Measurements from ENCODE around the gene BLACAT1.
"Not testable (repeated sequence)": the region's sequence is repeated elsewhere in the genome, so short reads cannot be mapped to it uniquely, and the experiment has no call there.

The BLACAT1 gene

GRCh38 chr1:205406252-205406651 lies 49.6 kb downstream of the BLACAT1 start:
- not testable (repeated sequence) for DNase-seq

Measured in DMS79 treated with DMSO at 0.1 percent for 48 hours (cell line).